Epithelial cell of proximal tubule (primary cell): ENCODE measurements around the gene PITHD1. TPM values are rescaled to one million over a fixed set of nuclear protein-coding genes. Genes with fewer than 3 reads are reported as not detected.
"Not testable (repeated sequence)": the region's sequence is repeated elsewhere in the genome, so short reads cannot be mapped to it uniquely, and the experiment has no call there.

Experiments
- DNase-seq: peaks from one replicate; pipeline ENCODE4 v3.0.0-alpha.2; 2011; ENCODE audit warnings: low read depth
- H3K4me3 ChIP-seq: 2 replicates; pipeline ENCODE4 v1.5.1; 2011; ENCODE audit warnings: low read depth, mild to moderate bottlenecking, low read length
- CTCF ChIP-seq: conservative IDR thresholded peaks from 2 replicates; pipeline ENCODE4 v1.5.1; 2012; ENCODE audit warnings: low read depth, mild to moderate bottlenecking, low read length
- total RNA-seq: library from RNA; depleted of rRNA; stranded (reverse); fragments of >200 nt; gene quantifications from 2 replicates; pipeline ENCODE4 v1.2.3, GENCODE V29; 2015

Gene PITHD1
- total RNA-seq, 1 donor from 2014 or later: 39.0 TPM

GRCh38 chr1:23816906-23817305, 38.7 kb downstream of the PITHD1 start:
- no peak for TF ChIP-seq CTCF
- H3K4me3 ChIP-seq: no peak overlapping the region
- DNase-seq: no peak

GRCh38 chr1:23817633-23818032, 39.4 kb downstream of the PITHD1 start:
- TF ChIP-seq CTCF: no peak
- no peak overlapping the region for H3K4me3 ChIP-seq
- no peak for DNase-seq

GRCh38 chr1:23823767-23824166, 45.5 kb downstream of the PITHD1 start:
- TF ChIP-seq CTCF: no peak
- no peak for DNase-seq
- peak overlapping the region; percentile 100 for H3K4me3 ChIP-seq

GRCh38 chr1:23824711-23825075, 46.5 kb downstream of the PITHD1 start:
- no peak for DNase-seq
- H3K4me3 ChIP-seq: peak overlapping the region; percentile 100
- no peak for TF ChIP-seq CTCF

GRCh38 chr1:23825076-23825761, 47.0 kb downstream of the PITHD1 start, which contains the start of gene HMGCL:
HMGCL (minus strand) TSS chr1:23825429; CDS start chr1:23825415, 14 bp downstream.
- no peak for TF ChIP-seq CTCF
- DNase-seq: peak; percentile 23
- peak within 1 kb of the TSS; percentile 100 for H3K4me3 ChIP-seq

- H3K4me3 ChIP-seq: peak overlapping the region; percentile 100
- no peak for TF ChIP-seq CTCF
- DNase-seq: no peak
These were observed 47.7 kb downstream of the PITHD1 start for GRCh38 chr1:23825762-23826522.

- not testable (repeated sequence) for DNase-seq, H3K4me3 ChIP-seq
These were observed 48.4 kb downstream of the PITHD1 start for GRCh38 chr1:23826590-23826989.
